ENCODE results near the gene SLC30A1. TPM values are rescaled to one million over a fixed set of nuclear protein-coding genes. Genes with fewer than 3 reads are reported as not detected.

Gene SLC30A1, protein sequence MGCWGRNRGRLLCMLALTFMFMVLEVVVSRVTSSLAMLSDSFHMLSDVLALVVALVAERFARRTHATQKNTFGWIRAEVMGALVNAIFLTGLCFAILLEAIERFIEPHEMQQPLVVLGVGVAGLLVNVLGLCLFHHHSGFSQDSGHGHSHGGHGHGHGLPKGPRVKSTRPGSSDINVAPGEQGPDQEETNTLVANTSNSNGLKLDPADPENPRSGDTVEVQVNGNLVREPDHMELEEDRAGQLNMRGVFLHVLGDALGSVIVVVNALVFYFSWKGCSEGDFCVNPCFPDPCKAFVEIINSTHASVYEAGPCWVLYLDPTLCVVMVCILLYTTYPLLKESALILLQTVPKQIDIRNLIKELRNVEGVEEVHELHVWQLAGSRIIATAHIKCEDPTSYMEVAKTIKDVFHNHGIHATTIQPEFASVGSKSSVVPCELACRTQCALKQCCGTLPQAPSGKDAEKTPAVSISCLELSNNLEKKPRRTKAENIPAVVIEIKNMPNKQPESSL
- total RNA-seq (2022; extraction: Qiagen RNA extraction; ENCODE audit: low read depth), result 23.0 to 30.3 TPM (median 26.4 TPM) in 5 replicates

GRCh38 chr1:211578640-211579439 is at the start of gene SLC30A1:
TSS of gene SLC30A1 (minus strand) at chr1:211579161. CDS start at chr1:211578612, 549 bp downstream.

Other genes with a start within 250 kb of the SLC30A1 start
- not detected in 5 replicates for gene RD3, start 87.0 kb downstream of the SLC30A1 start, total RNA-seq (2022; extraction: Qiagen RNA extraction; ENCODE audit: low read depth)
- 40.4 to 53.0 TPM (median 49.2 TPM) in 5 replicates for gene NEK2, start 96.5 kb upstream of the SLC30A1 start, total RNA-seq (2022; extraction: Qiagen RNA extraction; ENCODE audit: low read depth)

Data from A549 treated with DMSO at 1 μM for 4 hours (cell line).